Effector CD4-positive, alpha-beta T cell (primary cell): ENCODE measurements around the gene KRT1.
"Not testable (repeated sequence)": the region's sequence is repeated elsewhere in the genome, so short reads cannot be mapped to it uniquely, and the experiment has no call there.

Source experiments
- DNase-seq: peaks from one replicate; pipeline ENCODE4 v3.0.0-alpha.2; 2020

The KRT1 gene

DNA sequence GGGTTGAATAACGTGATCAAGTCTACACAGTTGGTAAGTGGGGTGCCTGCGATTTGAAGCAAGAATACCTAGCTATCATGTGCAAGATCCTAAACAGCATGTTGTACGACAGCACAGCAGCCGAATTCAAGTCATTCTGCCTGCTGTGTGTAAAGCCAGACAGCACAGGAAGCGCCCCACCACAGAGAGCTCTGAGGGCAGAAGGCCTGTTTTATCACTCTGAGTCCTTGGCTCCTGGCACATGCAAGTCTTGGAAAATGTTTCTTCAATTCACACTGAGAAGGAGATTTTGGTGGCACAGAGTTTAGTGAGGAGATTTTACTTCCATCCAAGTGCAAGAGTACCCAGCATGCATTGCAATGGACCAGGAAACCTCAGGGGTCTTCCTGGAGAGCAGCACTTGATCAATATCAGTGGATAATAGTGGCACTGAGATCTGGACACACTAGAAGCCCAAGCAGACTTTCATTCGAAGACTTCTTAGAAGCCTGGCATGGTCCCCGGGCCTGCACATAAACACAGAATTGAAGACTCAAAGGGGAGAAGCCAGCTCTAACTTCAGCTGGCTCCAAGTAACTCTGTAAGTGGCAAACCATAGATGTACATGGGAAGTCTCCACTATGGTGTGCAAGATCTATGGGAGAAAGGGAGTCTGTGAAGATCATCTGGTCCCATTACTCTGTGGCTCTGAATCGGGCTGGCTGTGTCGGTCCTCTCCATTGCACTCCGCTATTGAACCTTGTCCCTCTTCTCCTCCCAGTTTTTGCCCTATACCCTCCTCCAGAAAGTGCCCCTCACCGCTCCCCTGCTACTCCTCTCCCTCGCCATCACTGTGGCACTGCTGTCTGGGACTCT is 1.5 kb upstream of the KRT1 start:
- DNase-seq = peak; percentile 13

GRCh38 chr12:52679875-52680274 is 332 bp downstream of the KRT1 start:
- DNase-seq = no peak

DNA sequence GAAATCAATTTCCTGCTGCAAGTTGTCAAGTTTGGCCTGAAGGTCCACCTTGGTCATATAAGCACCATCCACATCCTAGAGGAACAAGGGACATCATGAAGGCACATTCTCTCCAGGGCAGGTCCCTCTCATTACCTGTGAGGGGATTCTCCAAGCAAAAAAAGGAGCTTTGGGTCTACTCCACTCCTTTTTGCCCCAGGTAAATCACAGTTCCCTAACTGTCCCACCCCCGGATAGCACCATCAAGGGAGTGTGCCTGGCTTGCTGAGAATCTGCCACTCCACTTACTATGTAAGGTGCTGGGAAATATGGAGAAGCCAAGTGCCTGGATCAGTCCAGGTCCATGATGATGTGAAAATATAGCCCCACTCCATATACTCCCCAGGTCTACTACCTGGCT is 2.5 kb downstream of the KRT1 start:
- no peak for DNase-seq

DNA sequence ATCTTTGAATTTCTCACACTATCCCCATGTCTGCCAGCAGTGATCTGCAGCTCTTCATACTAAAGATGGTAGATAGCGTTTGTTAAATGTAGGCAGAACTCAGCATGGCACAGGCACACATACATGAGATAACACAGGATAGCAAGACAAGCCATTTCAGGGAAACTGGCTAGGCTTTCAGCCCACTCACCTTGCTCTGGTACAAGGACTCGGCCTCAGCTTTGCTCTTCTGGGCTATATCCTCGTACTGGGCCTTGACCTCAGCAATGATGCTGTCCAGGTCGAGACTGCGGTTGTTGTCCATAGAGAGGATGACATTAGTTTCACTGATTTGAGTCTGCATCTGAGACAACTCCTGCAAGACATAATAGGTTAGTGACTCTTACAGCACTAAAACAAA is 3.1 kb downstream of the KRT1 start:
- no peak for DNase-seq

DNA sequence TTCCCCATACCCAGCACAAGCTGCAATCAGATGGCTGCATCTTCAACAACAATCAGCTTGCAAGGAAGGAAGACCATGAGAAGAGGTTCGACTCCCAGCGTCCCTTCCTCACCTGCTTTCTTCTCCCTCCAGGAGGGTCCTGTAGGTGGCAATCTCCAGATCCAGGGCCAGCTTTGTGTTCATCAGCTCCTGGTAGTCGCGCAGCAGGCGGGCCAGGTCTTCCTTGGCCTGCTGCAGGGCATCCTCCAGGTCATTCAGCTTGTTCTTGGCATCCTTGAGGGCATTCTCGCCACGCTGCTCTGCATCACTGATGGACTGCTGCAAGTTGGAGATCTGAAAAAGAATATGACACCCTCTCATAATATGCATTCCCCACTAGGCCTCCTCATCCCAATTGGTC is 4.0 kb downstream of the KRT1 start:
- no peak for DNase-seq

DNA sequence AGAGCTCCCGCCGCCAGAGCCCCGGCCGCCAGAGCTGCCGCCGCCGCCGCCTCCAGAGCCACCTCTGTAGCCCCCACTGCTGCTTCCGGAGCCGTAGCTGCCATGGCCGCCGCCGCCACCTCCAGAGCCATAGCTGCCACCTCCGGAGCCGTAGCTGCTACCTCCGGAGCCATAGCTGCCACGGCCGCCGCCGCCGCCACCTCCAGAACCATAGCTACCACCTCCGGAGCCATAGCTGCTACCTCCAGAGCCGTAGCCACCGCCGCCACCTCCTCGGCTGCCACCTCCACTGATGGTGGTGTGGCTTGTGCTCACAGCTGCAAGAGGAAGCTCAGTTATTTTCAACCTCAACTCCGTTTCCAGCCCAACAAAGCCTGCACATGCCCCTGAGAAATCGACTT is 4.9 kb downstream of the KRT1 start:
- DNase-seq = no peak

DNA sequence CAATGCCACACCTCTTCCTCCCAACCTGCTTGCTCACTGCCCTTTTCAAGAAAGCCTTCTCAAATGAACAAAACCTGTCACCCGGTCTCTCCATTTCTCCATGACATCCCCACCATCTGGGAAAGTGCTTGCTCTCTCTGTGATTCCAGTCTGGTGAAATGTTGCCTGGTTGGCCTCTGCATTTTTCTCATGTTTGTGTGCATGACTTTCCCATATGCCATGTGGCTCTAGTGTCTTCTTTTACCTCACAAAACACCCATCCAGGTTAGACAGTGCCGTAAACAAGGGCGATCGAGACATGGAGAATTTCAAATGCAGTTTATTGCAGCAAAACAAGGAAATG is 5.8 kb downstream of the KRT1 start:
- no peak for DNase-seq

DNA sequence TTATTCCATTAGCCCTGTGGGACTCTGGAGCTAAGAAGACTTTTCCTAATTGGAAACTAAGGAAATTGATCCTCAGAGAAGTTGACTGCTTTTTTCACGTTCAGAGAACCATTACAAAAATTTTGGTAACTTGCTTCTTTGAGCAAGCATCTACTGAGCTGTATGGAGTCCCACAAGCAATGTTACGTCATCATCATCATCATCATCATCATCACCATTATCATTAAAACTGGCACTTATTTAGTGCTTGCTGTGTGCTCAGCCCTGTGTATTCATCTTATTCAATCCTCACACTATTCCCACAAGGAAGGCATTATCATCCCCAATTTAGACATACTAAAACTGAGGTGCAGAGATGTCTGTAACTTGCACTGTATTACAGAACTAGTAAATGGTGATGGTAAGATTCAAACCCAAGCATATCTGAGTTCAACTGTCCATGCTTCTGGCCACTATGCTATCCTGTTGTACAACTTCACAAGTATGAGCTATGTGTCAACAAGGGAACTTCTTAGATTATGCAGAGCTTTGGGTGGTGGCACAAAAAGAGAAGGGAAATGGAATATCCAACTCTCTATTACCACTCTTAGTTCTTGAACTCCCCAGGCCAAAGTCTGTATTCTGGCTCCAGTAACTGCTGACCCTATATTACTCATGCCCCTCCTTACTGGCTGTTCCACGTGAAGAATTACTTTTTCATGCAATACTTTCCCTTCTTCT is 6.3 kb downstream of the KRT1 start:
- no peak for DNase-seq

- no peak for DNase-seq
Measured at GRCh38 chr12:52673217-52673616, 7.0 kb downstream of the KRT1 start.

- DNase-seq = no peak
Measured at GRCh38 chr12:52672321-52672933, 7.8 kb downstream of the KRT1 start.

GRCh38 chr12:52670961-52671360 is 9.2 kb downstream of the KRT1 start:
- DNase-seq = no peak

DNA sequence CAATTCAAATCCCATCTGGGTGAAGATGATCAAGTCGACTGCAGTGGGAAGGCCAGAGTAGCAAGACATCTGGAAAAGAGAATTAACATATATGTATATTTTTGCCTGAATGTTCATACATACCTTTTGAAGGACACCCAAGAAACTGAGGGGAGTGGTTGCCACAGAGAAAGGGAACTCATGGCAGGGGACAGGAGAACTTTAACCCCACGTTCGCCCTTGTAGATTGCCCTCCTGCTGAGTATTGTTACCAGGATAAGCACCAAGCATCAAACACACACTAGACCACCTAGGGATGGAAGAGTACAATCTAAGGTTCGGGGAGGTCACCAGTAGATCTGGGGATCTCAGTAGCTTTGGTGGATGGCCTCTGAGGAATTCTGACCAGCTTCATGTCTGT is 9.7 kb downstream of the KRT1 start:
- no peak for DNase-seq

- DNase-seq = not testable (repeated sequence)
Measured at GRCh38 chr12:52669941-52670340, 10.3 kb downstream of the KRT1 start.

- DNase-seq = no peak
Measured at GRCh38 chr12:52669426-52669825, 10.8 kb downstream of the KRT1 start.

DNA sequence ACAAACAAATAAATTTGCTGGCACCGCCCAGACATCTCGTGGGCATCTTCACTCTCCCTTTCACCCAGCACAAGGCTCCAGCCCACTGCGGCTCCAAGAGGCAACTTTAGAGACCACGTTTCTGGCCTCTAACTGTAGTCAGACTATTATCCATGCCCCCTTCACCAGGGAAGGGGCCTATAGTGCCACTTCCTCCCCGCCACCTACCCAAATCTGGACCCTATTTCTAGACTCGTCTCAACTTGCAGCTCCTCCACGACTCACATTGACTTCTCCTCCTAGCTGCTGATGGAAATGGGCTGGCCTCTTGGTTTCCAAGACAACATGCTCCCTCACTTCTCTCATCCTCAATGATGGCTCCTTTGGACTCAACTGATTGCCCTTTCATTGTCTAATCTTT is 12.3 kb downstream of the KRT1 start:
- no peak for DNase-seq

DNA sequence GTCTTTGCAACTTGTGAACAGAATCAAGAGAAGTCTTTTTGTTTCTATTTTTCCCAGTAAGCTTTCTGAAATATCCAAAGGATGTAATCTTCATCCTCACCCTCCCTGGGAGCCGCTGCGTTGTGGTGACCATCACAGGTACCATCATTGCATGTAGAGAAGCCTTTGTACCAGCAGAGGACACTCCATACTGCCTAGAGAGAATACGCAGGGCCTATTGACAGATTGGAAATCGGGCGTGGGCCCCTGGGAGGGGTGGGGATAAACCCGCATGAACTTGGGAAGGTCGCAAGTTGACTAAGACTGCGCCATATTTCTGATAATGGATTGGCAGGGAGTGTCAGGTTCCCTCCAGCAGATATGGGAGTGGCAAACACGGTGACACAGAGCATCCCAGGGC is 12.7 kb downstream of the KRT1 start:
- DNase-seq = no peak

GRCh38 chr12:52666471-52666870 is 13.7 kb downstream of the KRT1 start:
- DNase-seq = no peak

GRCh38 chr12:52663420-52663819 is 16.8 kb downstream of the KRT1 start:
- no peak for DNase-seq

DNA sequence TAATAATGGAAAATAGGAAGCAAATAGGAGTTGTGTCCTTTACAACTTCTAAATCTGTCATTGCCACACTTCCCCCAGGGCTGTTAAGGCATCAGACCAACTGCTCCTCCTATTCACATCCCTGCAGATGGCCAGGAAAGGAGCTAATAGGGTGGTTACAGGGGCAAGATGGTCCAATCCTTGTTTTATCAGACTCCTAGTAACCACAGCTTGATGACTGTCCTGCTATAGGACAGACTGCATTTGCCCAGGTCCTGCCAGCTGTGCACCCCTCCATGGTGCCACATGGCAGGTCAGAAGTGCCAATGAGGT is 17.3 kb downstream of the KRT1 start:
- no peak for DNase-seq

GRCh38 chr12:52662093-52662917 is 17.9 kb downstream of the KRT1 start:
- DNase-seq = no peak

DNA sequence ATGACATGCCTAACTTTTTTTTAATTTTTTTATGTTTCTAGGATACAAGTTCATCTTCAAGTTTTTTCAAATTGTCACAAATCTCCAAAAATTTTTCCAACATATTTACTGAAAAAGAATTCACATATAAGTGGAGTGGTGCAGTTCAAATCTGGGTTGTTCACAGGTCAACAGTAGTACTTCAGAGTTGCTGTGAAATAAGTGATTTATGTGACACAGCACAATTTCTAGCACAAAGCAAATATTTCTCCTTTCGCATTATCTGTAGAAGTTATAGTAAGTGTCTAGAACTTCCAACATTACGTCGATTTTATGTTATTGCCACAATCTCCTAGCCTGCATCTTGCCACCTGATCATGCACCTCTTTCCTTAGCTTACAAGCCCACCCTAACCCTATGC is 18.5 kb downstream of the KRT1 start:
- DNase-seq = no peak

- no peak for DNase-seq
Measured at GRCh38 chr12:52660934-52661499, 19.2 kb downstream of the KRT1 start.

- DNase-seq = no peak
Measured at GRCh38 chr12:52659951-52660350, 20.3 kb downstream of the KRT1 start.
